ENCODE measurements around the gene MICALL1.
A peak's percentile ranks its signal among the peaks of the same experiment; 100 is the strongest.

The MICALL1 gene

DNA sequence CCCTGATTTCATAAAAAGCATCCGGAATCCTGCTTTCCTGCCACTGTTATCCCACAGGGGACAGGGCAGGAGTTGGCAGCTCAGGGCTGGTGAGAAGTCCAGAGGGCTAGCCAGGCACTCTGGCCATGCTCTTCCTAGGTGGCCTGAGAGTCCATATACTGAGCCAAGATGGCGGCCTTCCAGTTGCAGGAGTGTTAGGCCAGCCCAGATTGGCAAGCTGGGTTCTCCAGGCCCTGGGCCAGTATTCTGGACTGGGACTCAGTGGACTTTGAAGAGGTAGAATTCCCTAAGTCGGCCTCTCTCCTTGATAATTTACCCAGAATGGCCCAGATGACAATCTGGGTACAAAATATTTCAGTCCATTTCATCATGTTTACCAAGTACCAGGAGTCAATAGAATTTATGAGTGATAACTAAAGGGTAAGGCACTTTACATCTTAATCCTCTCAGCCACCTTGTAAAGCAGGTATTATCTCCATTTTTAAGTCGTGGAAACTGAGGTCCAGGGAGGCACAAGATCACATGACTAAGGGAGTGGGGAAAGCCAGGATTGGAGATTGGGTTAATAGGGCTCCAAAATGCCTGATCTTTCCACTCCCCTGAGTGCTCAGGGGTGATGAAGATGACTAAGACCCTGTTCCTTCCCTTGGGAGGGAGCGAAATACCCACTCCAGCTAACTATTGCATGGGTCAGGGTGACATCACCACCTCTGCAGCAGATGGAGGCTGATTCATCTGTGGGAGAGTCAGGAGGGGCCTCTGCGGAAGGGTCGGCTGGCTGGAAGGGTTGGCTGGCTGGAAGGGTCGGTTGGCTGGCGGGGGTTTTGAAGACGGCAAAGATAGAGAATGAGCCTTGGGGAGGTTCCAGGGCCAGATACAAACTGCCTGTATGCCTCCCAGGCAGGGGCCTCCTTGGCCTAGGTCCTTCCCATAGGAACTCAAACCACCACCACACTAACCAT is 1.2 kb upstream of the MICALL1 start:
- DNase-seq, result peak; percentile 35

DNA sequence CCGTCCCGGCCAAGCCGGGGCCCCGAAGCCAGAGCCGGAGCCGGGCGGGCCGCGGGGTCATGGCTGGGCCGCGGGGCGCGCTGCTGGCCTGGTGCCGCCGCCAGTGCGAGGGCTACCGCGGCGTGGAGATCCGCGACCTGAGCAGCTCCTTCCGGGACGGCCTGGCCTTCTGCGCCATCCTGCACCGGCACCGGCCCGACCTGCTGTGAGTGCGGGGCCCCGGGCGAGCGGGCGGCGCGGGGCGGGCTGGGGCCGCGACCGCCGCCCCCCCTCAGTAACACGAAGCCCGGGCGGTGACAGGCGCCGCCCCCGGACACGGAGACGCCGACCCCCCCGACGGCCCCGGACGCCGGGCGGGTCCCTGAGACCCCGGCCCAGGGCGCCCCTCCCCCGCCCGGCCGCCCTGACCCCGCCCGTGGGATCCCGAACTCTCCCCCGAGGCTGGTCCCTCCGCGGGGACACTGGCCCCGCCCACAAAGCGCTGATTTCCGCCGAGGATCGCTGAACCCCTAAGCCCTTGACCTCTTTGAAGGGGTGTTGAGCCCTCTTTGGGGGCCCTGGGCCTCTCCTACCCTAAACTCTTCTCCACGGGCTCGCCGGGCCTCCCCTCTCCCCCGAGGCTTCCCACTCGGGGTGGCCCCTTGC is 389 bp downstream of the MICALL1 start:
- peak; percentile 12 for DNase-seq

DNA sequence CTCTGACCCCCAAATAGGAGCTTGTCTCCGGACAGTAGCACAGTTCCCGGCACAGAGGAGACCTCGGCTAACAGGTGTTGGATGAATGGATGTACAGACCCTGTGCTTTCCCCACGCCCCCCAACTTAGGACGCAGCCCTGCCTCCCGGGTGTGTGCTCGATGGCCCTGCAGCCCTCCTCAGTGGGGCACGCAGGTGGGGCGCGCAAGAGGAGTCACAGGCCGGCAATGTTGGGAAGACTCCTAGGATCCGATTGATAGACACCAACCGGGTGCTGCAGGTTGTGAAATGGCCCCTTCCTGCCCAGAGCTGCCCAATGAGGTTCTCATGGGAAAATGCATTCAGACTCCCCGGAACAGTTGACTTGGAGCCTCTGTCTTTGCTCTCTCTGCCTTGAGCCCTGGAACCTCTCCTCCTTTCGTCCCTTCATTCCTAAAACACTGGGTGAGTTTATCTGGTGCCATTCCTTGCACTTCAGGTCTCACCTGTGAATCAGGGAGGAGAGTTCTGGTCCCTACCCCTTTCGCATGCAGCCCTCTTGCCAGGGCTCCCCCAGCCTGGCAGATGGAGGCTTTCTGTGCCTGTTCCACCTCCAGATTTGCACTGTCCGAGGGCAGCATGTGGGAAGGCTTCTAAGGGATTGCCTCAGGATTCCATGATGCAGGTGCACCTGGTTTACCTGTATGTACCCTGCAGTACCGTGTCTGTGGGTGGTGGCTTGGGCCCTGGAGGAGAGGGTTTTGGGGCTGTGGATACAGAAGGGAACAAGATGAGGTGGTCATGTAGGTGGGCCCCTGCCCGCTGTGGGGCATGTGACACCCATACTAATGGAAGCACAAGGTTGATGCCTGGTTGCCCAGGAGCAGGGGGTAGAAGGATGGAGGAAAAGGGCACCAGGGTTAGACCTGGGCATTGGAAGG is 1.2 kb downstream of the MICALL1 start:
- DNase-seq, result no peak

DNA sequence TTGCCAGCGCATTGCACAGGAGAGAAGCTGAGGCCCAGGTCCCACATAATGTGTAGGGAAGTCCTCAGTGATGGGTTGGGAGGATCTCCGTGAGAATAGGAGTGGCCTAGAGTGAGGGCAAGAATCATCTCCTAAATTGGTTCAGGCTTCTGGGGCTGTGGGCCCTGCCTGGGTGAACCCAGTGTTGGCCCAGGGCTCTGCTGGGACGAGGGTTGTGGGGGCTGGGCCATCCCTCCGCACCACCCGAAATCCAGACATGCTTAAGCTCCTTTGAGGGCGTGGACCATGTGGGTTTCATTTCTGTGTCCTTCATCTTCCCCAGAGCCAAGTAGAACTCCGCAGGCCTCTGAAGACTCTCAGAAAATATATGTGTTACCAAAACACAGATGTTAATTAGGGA is 3.7 kb downstream of the MICALL1 start:
- no peak for DNase-seq

DNA sequence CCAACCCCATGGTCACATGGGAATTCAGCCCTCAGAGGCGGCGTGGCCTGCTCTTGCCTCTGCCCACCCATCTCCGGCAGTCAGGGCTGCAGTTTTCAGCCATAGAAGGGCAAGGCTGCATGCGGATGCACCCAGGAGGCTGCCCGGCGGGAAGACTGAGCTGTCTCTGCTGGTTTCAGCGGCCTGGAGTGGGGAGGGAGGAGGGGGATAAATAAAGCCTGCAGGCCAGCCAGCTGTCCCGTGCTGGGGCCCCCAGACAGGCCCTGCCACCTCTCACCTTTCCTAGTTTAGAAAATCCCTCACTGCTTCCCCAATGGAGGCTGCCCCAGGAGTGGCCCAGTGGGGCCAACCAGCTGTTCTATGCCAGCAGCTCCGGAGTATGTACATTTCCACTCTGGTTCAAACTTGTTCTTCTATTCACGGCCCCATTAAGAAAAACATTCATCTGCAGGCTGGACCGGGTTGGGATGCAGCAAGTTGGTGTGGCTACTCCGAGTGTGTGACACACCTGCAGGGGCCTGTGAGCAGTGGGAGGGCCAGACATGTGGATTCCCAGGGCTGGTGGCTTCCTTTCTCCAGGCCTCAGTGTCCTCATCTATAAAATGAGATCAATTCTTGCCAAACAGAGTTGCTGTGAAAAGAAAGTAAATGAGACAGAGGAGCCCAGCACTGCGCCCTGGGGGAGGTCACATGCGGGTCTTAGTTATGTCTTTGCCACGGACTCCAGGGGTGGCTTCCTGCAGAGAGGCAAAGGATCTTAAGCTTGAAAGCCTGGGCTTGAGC is 5.0 kb downstream of the MICALL1 start:
- no peak for DNase-seq

DNA sequence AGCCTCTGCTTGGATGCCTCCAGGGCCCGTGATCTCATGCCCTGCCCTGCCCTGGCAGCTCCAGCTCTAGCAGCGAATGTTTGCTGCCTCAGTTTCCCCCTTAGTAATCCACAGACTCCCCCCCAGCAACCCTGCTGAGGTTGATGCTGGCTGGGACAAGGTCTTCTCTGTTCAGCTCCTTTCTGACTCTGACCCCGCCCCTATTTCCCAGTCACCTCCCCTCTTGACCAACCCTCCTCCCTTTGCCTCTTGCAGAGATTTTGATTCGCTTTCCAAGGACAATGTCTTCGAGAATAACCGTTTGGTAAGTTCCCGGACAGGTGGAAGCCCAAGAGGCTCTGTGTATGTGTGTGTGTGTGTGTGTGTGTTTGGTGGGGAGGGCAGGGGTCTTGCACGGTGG is 5.6 kb downstream of the MICALL1 start:
- DNase-seq, result no peak

DNA sequence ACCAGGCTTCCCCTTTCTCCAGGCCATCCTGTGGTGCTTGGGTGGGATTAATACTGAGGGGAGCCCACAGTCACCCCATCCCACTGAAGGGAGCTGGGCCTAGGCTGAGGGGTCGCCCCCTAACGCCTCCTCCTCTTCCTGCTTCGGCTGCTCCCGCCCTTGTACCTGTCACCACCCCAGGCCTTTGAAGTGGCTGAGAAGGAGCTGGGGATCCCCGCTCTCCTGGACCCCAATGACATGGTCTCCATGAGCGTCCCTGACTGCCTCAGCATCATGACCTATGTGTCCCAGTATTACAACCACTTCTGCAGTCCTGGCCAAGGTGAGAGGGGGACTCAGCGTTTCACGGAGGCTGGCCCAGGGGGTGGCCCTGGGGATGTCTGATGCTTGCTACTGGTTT is 6.1 kb downstream of the MICALL1 start:
- no peak for DNase-seq

DNA sequence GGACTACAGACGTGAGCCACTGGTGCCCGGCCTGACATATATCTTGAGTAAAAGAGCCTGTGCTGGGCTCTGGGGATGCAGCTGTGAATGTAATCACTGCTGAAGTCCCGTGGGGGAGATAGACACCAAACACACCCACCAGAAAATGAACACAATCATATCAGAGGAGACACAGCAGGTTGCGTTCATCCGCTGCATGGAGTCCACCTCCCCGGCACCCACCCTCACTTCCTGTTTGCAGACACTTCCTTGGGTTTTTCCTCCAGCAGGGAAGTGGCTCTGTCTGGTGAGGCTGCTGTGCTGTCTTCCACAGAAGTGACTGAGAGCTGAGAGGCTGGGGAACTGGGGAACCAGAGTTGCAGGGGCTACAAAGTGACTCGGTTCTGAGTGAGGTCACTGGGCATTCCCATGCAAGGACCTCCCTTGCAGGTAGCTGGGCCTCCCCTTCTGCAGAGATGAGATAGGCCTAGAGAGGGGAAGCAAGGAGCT is 7.2 kb downstream of the MICALL1 start:
- no peak for DNase-seq

DNA sequence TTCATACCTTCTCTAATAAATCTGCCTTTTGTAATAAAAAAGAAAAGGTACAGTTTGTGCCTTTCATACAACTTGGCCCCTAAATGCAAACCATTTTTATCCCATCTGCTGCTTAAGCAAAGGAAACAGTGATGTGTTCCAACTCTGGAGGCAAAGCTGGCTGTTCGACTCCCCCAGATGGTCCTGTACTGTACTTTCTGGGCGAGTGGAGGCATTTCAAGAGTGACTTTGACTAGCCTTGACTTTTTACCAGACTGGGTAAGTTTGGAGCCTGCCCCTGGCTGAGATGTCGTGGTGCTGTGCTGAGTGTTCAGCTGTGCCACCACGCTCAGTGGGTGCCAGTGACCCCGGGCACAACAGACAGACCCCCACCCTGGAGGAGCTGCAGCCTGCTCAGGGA is 10.2 kb downstream of the MICALL1 start:
- DNase-seq, result no peak

DNA sequence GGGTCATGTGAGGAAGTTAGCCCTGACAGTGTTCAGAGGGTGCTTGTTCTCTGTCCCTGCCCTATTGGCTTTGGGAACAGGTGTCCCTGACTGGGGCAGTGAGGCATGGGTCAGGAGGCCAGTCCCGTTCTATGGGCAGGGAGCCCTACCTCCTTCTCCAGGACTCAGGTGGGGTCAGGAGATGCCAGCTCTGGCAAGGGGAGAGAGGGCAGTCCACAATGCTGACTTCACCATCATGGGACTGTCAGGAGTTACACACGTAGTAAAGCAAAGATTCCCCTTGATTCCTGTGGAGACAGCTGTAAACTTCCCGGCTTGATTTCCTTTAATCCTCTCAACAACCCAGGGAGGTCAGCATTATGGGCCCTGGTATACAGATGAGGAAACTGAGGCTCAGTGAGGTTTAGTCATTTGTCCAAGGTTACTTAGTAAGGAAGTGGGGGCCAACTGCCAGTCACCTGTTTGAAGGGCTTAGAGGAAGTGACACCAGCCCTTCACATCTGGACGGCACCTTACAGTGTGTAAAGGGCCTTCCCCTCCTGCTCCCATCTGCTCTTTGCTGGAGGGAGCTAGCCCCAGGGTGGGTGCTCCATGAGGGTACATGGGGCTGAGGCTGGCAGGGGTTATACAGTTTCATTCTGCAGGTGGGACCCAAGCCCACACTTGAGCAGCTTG is 11.9 kb downstream of the MICALL1 start:
- no peak for DNase-seq

DNA sequence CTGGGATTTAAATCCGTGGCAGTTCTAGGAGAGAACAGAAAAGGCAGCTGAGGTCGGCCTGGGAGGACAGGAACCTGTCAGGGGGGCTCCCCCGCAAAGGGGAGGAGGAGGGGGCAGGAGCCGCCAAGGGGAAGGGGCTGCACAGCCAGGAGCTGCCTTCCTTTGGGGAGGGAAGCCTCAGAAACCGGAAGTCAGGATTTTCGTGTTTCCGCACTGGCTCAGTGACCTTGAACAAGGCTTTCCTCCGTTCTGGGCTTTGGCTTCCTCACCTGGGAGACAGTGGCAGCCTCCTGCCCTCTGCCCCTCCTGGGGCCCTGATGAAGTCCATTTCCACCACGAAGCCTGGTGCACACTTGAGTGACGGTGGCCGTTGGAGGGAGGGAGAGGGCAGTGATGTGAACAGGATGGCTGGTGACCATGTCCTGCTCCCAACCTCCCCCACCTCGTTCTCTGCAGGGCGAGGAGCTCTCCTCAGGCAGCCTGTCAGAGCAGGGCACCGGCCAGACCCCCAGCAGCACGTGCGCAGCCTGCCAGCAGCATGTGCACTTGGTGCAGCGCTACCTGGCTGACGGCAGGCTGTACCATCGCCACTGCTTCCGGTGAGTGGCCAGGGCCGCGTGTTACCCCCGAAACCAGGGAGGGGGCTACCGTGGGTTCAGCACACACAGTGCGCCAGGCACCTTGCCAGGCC is 12.6 kb downstream of the MICALL1 start:
- no peak for DNase-seq

DNA sequence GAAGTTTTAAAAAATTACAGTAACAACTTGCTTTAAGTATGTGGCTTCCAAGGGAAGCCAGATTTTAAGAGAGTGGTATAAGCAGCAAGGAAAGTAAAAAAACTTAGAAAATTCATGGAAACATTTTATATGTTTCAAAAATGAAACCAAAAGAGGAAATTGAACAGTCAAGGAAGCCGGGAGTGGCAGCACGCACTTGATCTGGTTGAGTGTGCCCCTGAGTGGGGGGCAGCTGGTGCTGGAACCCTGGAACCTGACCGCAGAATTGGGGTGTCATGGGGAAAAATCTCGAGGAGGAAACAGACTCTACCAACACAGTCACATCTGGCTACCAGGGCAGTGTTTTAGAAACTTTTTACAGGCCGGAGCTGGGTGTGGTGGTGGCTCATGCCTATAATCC is 14.0 kb downstream of the MICALL1 start:
- DNase-seq, result no peak

DNA sequence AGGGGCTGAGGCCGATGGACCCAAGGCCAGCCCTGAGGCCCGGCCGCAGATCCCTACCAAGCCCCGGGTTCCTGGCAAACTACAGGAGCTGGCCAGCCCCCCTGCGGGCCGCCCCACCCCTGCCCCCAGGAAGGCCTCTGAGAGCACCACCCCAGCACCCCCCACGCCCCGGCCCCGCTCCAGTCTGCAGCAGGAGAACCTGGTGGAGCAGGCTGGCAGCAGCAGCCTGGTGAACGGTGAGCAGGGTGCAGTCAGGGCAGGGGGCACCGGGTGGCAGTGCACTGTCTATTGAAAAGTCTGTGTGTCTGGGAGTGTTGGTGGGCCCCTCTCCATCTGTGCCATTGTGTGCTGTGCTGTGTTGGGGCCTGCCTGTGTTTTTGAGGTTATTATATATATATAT is 16.1 kb downstream of the MICALL1 start:
- no peak for DNase-seq

DNA sequence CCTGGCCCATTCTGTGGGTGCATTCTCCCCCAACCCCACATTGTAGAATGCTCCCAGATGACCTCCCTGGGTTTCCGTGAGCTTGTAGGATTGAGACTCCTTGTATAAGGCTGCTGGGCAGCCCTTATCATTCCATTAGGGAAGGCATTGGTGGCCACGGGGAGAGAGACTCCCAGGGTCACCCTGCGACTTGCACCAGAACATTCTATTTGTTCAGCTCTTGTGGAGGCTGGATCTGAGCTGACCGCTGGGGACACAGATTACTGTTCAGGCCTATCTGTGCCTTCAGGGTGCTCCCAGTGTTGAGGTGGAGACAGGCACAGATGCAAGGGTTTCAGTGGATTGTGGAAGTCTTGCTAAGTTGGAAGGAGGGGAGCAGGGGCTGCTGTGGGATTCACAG is 17.8 kb downstream of the MICALL1 start:
- no peak for DNase-seq

DNA sequence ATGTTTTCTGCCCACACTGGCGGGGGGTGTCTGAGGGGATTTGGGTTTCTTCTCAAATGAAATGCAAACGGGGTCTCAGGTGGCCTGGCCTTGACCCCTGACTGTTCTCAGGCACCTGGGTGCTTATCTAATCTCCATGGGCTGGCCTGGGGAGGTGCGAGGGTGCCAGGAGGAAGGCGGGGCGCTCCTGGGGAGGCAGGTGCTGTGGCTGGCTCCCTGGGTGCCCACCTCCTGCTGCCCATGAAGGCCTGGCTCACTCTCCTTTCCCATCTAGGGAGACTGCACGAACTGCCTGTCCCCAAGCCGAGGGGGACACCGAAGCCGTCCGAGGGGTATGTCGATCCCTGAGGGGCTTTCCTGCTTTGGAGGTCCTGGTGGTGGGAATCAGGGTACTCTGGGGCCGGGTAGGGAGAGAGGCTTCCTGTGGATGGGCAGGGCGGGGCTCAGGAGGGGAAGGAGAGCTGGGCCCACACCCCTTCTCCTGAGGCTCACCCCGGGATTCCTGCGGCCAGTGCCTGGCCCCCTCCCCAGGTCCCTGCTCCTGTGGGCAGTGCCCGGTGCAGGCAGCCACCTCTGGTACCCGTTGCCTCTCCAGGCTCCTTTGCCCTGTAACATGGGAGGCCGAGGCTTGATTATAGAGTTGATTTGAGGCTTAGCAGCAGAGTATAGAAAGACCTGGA is 18.4 kb downstream of the MICALL1 start:
- no peak for DNase-seq

DNA sequence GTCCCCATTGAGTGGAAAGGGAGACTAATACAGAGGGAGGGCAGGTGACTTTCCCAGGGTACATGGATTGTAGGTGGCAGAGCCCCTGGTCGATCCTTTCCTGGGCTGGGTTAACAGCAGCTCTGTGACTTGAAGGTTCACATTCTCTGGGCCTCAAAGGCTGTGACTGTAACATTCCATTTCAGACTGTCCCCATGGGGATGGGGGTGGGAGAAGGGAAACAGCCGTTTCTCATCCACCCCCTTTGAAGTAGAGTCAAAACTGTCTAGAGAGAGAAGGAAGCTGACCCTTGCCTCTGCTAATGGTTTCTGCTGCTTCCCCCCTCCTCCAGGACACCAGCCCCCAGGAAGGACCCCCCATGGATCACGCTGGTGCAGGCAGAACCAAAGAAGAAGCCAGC is 19.2 kb downstream of the MICALL1 start:
- no peak for DNase-seq

DNA sequence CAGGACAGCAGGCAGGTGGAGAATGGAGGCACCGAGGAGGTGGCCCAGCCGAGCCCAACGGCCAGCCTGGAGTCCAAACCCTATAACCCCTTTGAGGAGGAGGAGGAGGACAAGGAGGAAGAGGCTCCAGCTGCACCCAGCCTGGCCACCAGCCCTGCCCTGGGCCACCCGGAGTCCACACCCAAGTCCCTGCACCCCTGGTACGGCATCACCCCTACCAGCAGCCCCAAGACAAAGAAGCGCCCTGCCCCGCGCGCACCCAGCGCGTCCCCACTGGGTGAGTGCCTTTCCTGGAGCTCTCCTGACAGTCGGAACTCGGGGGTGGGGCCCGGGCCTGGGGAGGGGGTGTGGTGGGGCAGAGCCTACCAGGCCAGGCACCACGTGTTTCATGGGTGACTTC is 19.7 kb downstream of the MICALL1 start:
- no peak for DNase-seq

DNA sequence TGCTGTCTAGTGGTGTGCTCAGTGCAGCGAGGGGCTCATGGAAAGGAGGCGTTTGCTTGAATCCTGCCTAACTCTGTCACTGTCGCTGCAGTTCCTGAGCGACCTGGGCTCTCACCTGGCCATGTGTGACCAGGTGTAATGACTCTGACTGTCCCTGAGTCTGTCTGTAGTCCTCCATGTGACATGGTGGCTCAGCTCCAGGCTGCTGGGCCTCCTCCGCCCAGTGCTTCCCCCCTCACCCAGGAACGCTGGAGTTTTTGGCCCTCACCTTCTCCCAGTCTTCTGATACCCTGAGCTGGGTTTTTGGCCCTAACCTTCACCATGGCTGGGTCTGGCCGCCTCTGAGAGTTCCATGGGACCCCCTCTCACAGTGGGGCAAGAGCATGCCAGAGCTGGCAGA is 20.3 kb downstream of the MICALL1 start:
- DNase-seq, result no peak

DNA sequence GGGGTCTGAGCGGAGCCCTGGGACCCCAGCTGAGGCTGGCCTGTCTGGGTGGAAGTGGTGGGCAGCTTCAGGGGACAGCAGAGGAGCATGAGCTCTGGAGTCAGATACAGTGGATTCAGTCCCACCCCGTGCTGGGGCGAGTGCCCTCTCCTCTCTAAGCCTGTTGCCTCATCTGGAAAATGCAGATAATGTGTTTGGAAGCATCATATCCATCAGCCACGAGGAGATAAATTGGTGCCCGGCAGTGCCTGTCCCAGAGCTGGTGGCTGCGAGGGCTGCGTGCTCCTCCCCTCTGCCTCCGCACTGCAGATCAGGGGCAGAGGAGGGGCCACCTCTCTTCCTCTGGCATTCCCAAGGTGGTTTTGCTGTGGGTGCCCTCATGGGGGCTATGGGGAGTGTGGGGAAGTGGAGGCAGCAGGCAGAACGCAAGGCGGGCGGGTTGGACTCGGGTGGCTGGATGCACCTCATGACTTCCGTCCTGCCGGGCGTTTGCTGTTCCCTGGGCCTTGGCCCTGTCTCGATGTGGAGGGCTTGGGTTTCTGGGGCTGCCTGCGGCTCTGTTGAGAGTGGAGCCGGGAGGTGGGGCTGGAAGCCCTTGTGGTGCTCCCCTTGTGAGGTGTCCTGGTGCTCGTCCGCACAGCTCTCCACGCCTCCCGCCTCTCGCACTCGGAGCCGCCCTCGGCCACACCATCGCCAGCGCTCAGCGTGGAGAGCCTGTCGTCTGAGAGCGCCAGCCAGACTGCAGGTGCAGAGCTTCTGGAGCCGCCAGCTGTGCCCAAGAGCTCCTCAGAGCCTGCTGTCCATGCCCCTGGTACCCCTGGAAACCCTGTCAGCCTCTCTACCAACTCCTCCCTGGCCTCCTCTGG is 20.9 kb downstream of the MICALL1 start:
- no peak for DNase-seq

DNA sequence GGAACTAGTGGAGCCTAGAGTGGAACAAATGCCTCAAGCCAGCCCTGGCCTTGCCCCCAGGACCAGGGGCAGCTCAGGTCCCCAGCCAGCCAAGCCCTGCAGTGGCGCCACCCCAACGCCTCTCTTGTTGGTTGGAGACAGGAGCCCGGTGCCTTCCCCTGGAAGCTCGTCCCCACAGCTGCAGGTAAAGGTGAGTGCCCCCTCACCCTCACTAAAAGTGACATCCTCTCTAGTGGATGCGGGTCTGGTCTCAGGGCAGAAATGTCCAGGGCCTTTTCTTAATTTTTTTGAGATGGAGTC is 21.5 kb downstream of the MICALL1 start:
- no peak for DNase-seq

Data from CD4-positive, alpha-beta T cell treated with Interferon gamma for 1 hour (primary cell).